Glutamatergic neuron (in vitro differentiated cells): ENCODE results near the gene GSTO2. TPM values are rescaled to one million over a fixed set of nuclear protein-coding genes. Genes with fewer than 3 reads are reported as not detected.

Source experiments
- DNase-seq: peaks from one replicate; pipeline ENCODE4 v3.0.0; 2022
- H3K27ac Mint-ChIP-seq: one replicate; pipeline ENCODE4 v1.8.0; 2020; ENCODE audit warnings: mild to moderate bottlenecking, mixed read lengths, inconsistent platforms; ENCODE audit not compliant: unreplicated experiment
- H3K27me3 Mint-ChIP-seq: one replicate; pipeline ENCODE4 v1.8.0; 2020; ENCODE audit warnings: mild to moderate bottlenecking, moderate library complexity, mixed read lengths, inconsistent platforms; ENCODE audit not compliant: unreplicated experiment
- H3K36me3 Mint-ChIP-seq: one replicate; pipeline ENCODE4 v1.8.0; 2020; ENCODE audit warnings: mild to moderate bottlenecking, mixed read lengths, inconsistent platforms; ENCODE audit not compliant: unreplicated experiment
- H3K4me1 Mint-ChIP-seq: one replicate; pipeline ENCODE4 v1.8.0; 2020; ENCODE audit warnings: mild to moderate bottlenecking, low read depth, mixed read lengths, inconsistent platforms; ENCODE audit not compliant: unreplicated experiment
- H3K4me3 Mint-ChIP-seq: one replicate; pipeline ENCODE4 v1.8.0; 2020; ENCODE audit warnings: mild to moderate bottlenecking, mixed read lengths, inconsistent platforms; ENCODE audit not compliant: unreplicated experiment
- H3K9me3 Mint-ChIP-seq: one replicate; pipeline ENCODE4 v1.8.0; 2020; ENCODE audit warnings: mild to moderate bottlenecking, moderate library complexity, mixed read lengths, inconsistent platforms; ENCODE audit not compliant: unreplicated experiment
- CTCF ChIP-seq: fragments of 200-600 bp; sonication (generic); IDR thresholded peaks from one replicate; pipeline ENCODE4 v1.5.0; 2021; ENCODE audit not compliant: partially characterized antibody, unreplicated experiment
- total RNA-seq: library from RNA; stranded (reverse); fragmentation: NEBNext Ultra II Directional; extraction: Animal tissue kit (Norgen Biotek cat#: 25700); gene quantifications from one replicate; pipeline ENCODE4 v1.2.1, GENCODE V29; 2021; ENCODE audit not compliant: unreplicated experiment

The GSTO2 gene
- total RNA-seq, 1 donor from 2014 or later = 2.0 TPM

DNA sequence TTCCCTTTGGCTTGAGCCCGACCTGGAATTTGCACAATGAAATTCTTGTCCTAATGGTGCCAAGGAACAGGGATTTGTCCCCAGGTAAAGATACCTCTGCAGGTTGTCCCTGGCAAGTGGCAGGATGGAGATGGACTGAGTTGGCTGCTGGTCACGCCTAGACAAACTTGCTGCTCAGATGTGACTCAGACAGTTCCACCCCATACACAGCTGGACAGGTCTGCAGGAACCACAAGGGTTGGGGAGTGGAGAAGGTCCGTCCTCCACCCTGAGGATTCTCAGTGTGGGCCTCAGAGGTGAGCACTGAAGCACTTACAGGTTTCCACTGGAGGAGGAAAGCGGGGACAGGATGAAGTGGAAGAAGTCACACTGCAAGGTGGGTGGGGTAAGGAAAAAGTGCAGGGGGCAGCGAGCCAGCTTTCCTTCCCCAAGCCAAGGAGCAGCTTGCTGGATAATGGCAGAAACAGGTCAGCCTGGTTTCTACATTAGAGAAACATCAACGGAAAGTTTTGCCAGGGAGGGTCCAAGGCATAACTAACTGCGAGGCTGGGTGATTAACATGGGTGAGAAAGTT, 48.8 kb downstream of the GSTO2 start:
- Mint-ChIP-seq H3K27ac (peak overlapping the region; percentile 43), H3K9me3 (peaks cover 14% of the 10 kb centered on the region), H3K4me1 (peaks cover 43% of the 10 kb centered on the region), H3K4me3 (no peak overlapping the region), H3K27me3 (peaks cover 6% of the 10 kb centered on the region), H3K36me3 (peaks cover 5% of the 10 kb centered on the region)
- no peak for TF ChIP-seq CTCF
- no peak for DNase-seq

DNA sequence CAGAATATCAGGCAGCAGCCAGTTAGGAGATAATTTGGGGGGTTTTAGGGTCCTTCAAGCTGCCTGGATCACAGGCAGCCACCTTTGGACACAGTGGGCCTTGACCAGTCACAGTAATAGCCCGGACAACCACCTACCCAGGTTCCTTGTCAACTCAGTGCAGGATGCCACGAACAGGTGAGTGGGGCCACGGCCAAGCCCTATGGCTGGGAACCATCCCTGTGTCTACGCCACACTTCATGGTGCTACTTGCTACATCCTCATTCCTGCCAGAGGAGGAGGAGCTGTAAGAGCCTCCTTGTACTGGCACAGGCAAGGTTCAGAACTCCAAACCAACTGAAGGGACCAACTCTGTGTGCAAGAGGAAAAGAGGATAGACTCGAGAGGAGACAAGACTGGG, 49.3 kb downstream of the GSTO2 start:
- peaks cover 5% of the 10 kb centered on the region for H3K36me3 Mint-ChIP-seq
- peaks cover 7% of the 10 kb centered on the region for H3K27me3 Mint-ChIP-seq
- no peak overlapping the region for H3K4me3 Mint-ChIP-seq
- peaks cover 46% of the 10 kb centered on the region for H3K4me1 Mint-ChIP-seq
- no peak for DNase-seq
- no peak overlapping the region for H3K27ac Mint-ChIP-seq
- TF ChIP-seq CTCF = no peak
- H3K9me3 Mint-ChIP-seq = peaks cover 14% of the 10 kb centered on the region

DNA sequence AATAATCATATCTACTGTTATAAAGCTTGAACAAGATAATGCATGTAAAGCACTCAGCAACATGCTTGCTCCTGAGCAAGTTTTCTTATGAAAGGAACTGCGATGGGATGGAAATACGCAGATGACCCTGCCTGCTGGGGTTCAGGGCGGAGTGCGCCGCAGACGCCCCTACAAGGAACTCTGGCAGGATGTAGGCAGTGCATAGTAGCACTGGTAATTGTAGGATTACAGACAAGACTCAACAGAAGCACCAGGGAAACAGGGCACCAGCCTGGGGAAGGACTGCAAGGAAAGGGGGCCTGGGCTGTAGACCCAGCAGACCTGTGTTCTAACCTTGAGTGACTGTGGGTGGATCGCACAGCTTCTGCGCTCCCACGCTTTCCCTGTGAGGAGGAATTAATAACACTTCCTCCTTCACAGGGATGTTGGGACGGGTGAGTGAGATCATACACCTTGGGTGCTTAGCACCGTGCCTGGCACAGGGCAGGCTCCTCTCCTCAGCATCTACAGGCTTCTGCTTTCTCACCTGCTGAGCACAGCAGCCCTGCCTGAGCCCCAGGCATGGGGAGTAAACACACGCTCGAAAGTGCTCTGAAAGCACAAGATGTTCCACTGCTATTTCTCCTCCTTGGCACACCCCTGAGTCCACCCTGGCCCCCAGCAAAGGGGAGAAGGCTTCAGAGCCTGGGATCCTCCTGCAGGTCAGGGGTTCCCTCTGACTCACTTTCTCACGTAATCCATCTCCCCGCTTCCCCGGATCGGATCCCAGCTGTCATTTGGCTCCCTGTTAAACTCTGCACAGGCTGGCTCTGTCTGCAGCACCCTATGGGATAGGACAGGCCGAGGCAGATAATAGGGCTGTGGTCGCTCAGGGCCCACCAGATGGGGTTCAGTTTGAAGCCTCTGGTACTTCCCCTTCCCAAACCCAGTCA, 50.1 kb downstream of the GSTO2 start:
- peak overlapping the region; percentile 46 for H3K4me3 Mint-ChIP-seq
- peaks cover 5% of the 10 kb centered on the region for H3K36me3 Mint-ChIP-seq
- peak overlapping the region; percentile 91 for H3K27ac Mint-ChIP-seq
- peaks cover 13% of the 10 kb centered on the region for H3K9me3 Mint-ChIP-seq
- H3K4me1 Mint-ChIP-seq = peaks cover 46% of the 10 kb centered on the region
- peaks cover 7% of the 10 kb centered on the region for H3K27me3 Mint-ChIP-seq
- TF ChIP-seq CTCF = no peak
- no peak for DNase-seq

GRCh38 chr10:104321226-104321625, 52.2 kb downstream of the GSTO2 start:
- Mint-ChIP-seq H3K9me3 (peaks cover 12% of the 10 kb centered on the region), H3K27me3 (peaks cover 7% of the 10 kb centered on the region), H3K27ac (no peak overlapping the region), H3K36me3 (peaks cover 5% of the 10 kb centered on the region), H3K4me3 (no peak overlapping the region), H3K4me1 (peaks cover 49% of the 10 kb centered on the region)
- no peak for DNase-seq
- no peak for TF ChIP-seq CTCF
